ENCODE measurements around the gene MLX.

Gene MLX

GRCh38 chr17:42571435-42572225, 4.7 kb downstream of the MLX start:
- H3K36me3 ChIP-seq (replicated peaks), result peaks cover 49% of the 10 kb centered on the region
- no peaks in the 10 kb centered on the region for H3K27me3 ChIP-seq (replicated peaks)
- H3K27ac ChIP-seq, result no peak overlapping the region
- no peak overlapping the region for H3K4me3 ChIP-seq (ENCODE audit: low read depth, low read length)
- TF ChIP-seq CTCF (IDR thresholded peaks at IDR 0.05; ENCODE audit: low read depth, low read length, missing control alignments), result no peak
- in situ Hi-C loops (cut with HindIII; ENCODE audit: low pct_ligation_motif_present, low sequenced_read_pairs), result no loop called here
- no peak for DNase-seq

- no peak overlapping the region for H3K4me3 ChIP-seq (ENCODE audit: low read depth, low read length)
- H3K36me3 ChIP-seq (replicated peaks), result peaks cover 49% of the 10 kb centered on the region
- no peak for TF ChIP-seq CTCF (IDR thresholded peaks at IDR 0.05; ENCODE audit: low read depth, low read length, missing control alignments)
- DNase-seq, result no peak
- in situ Hi-C loops (cut with HindIII; ENCODE audit: low pct_ligation_motif_present, low sequenced_read_pairs), result no loop called here
- no peak overlapping the region for H3K27ac ChIP-seq
- H3K27me3 ChIP-seq (replicated peaks), result no peaks in the 10 kb centered on the region
Observed at GRCh38 chr17:42573095-42573494, 6.2 kb downstream of the MLX start.

- no peak for DNase-seq
- Histone ChIP-seq H3K27ac (no peak overlapping the region), H3K27me3 (replicated peaks) (no peaks in the 10 kb centered on the region), H3K4me3 (ENCODE audit: low read depth, low read length) (no peak overlapping the region), H3K36me3 (replicated peaks) (peaks cover 39% of the 10 kb centered on the region)
- TF ChIP-seq CTCF (IDR thresholded peaks at IDR 0.05; ENCODE audit: low read depth, low read length, missing control alignments), result no peak
- in situ Hi-C loops (cut with HindIII; ENCODE audit: low pct_ligation_motif_present, low sequenced_read_pairs), result no loop called here
Observed at GRCh38 chr17:42574463-42574862, 7.6 kb downstream of the MLX start.

- peak overlapping the region; percentile 13 for H3K27ac ChIP-seq
Observed at GRCh38 chr17:42577140-42577531, 10.2 kb downstream of the MLX start.

GRCh38 chr17:42577532-42578281, 10.8 kb downstream of the MLX start, which contains the start of gene PSMC3IP:
Gene PSMC3IP (minus strand): TSS chr17:42577729. CDS start chr17:42577686, 43 bp downstream.
- peak; percentile 92 for DNase-seq
- H3K36me3 ChIP-seq (replicated peaks), result peaks cover 35% of the 10 kb centered on the region
- no peaks in the 10 kb centered on the region for H3K27me3 ChIP-seq (replicated peaks)
- in situ Hi-C loops (cut with HindIII; ENCODE audit: low pct_ligation_motif_present, low sequenced_read_pairs), result no loop called here
- H3K27ac ChIP-seq, result peak within 1 kb of the TSS; percentile 48
- peak within 1 kb of the TSS; percentile 92 for H3K4me3 ChIP-seq (ENCODE audit: low read depth, low read length)
- TF ChIP-seq CTCF (IDR thresholded peaks at IDR 0.05; ENCODE audit: low read depth, low read length, missing control alignments), result peak; percentile 62

More at GRCh38 chr17:42577140-42577531, 10.2 kb downstream of the MLX start:
- no peak for TF ChIP-seq CTCF (IDR thresholded peaks at IDR 0.05; ENCODE audit: low read depth, low read length, missing control alignments)
- in situ Hi-C loops (cut with HindIII; ENCODE audit: low pct_ligation_motif_present, low sequenced_read_pairs), result no loop called here
- Histone ChIP-seq H3K36me3 (replicated peaks) (peaks cover 33% of the 10 kb centered on the region), H3K27me3 (replicated peaks) (no peaks in the 10 kb centered on the region), H3K4me3 (ENCODE audit: low read depth, low read length) (peak overlapping the region; percentile 92)
- no peak for DNase-seq

Data from brain microvascular endothelial cell (primary cell).